ENCODE results near the gene SLC22A17. TPM values are rescaled to one million over a fixed set of nuclear protein-coding genes. Genes with fewer than 3 reads are reported as not detected.

The SLC22A17 gene
- total and polyA plus RNA-seq, 2 of the 8 experiments (the other 6 are each of a cell fraction or from before 2014, with no cell fraction given), result 43.0 to 49.0 TPM

- no peak for TF ChIP-seq SIN3A (conservative IDR thresholded peaks at IDR 0.05 in 1 of 2, IDR thresholded peaks at IDR 0.05 in 1 of 2; ENCODE audit: low read depth in 1 of 2, low read length in 2 of 2)
Observed at GRCh38 chr14:23355871-23356435, 3.3 kb upstream of the SLC22A17 start (continued).

Data from H1 (cell line).